H9 (cell line): ENCODE results near the gene IRF1. TPM values are rescaled to one million over a fixed set of nuclear protein-coding genes. Genes with fewer than 3 reads are reported as not detected.

Source experiments
- DNase-seq: peaks from one replicate; pipeline ENCODE4 v3.0.0-alpha.2; 2017
- H2AFZ ChIP-seq: one replicate; pipeline ENCODE4 v1.6.1; 2013; ENCODE audit warnings: mild to moderate bottlenecking, low read length, control low read depth, moderate library complexity
- H2AK5ac ChIP-seq: 2 replicates; pipeline ENCODE4 v1.6.1; 2013; ENCODE audit warnings: low read length, control low read depth, mixed read lengths; ENCODE audit not compliant: insufficient read length
- H2BK120ac ChIP-seq: one replicate; pipeline ENCODE4 v1.6.1; 2013; ENCODE audit warnings: low read depth, mild to moderate bottlenecking, low read length, control low read depth, inconsistent platforms; ENCODE audit not compliant: poor library complexity, severe bottlenecking
- H2BK12ac ChIP-seq: 2 replicates; pipeline ENCODE4 v1.6.1; 2013; ENCODE audit warnings: low read length, control low read depth, mixed read lengths, low read depth; ENCODE audit not compliant: insufficient read length
- H2BK15ac ChIP-seq: 2 replicates; pipeline ENCODE4 v1.6.1; 2013; ENCODE audit warnings: low read depth, low read length, control low read depth
- H2BK20ac ChIP-seq: one replicate; pipeline ENCODE4 v1.6.1; 2013; ENCODE audit warnings: low read depth, mild to moderate bottlenecking, low read length, control low read depth, inconsistent platforms; ENCODE audit not compliant: poor library complexity, severe bottlenecking
- H2BK5ac ChIP-seq: 2 replicates; pipeline ENCODE4 v1.6.1; 2013; ENCODE audit warnings: low read length, control low read depth, mixed read lengths; ENCODE audit not compliant: insufficient read length
- H3K14ac ChIP-seq: 2 replicates; pipeline ENCODE4 v1.6.1; 2013; ENCODE audit warnings: low read length, control low read depth; ENCODE audit not compliant: insufficient read depth
- H3K18ac ChIP-seq: 2 replicates; pipeline ENCODE4 v1.6.1; 2013; ENCODE audit warnings: low read depth, mild to moderate bottlenecking, mixed read lengths, low read length, control low read depth; ENCODE audit not compliant: insufficient read length
- H3K23ac ChIP-seq: 2 replicates; pipeline ENCODE4 v1.6.1; 2013; ENCODE audit warnings: low read length, control low read depth, mixed read lengths, low read depth; ENCODE audit not compliant: insufficient read length
- H3K23me2 ChIP-seq: 2 replicates; pipeline ENCODE4 v1.6.1; 2013; ENCODE audit warnings: low read depth, mild to moderate bottlenecking, mixed read lengths, low read length, control low read depth; ENCODE audit not compliant: insufficient read length, poor library complexity, severe bottlenecking
- H3K27ac ChIP-seq: 2 replicates; pipeline ENCODE4 v1.5.1; 2013; ENCODE audit warnings: low read length, control low read depth, mixed read lengths, low read depth; ENCODE audit not compliant: insufficient read length
- H3K27me3 ChIP-seq: 2 replicates; pipeline ENCODE4 v1.6.1; 2013; ENCODE audit warnings: low read length, control low read depth, inconsistent platforms; ENCODE audit not compliant: insufficient read depth
- H3K4ac ChIP-seq: 2 replicates; pipeline ENCODE4 v1.6.1; 2013; ENCODE audit warnings: low read depth, mild to moderate bottlenecking, control low read depth, inconsistent platforms, low read length, moderate library complexity
- H3K4me1 ChIP-seq: 2 replicates; pipeline ENCODE4 v1.6.1; 2013; ENCODE audit warnings: low read length, control low read depth, inconsistent platforms; ENCODE audit not compliant: insufficient read depth
- H3K4me2 ChIP-seq: 2 replicates; pipeline ENCODE4 v1.6.1; 2013; ENCODE audit warnings: low read length, control low read depth, mixed read lengths; ENCODE audit not compliant: insufficient read length, insufficient read depth
- H3K56ac ChIP-seq: 2 replicates; pipeline ENCODE4 v1.6.1; 2013; ENCODE audit warnings: low read depth, mild to moderate bottlenecking, mixed read lengths, low read length, control low read depth; ENCODE audit not compliant: insufficient read length
- H3K79me1 ChIP-seq: 2 replicates; pipeline ENCODE4 v1.6.1; 2013; ENCODE audit warnings: low read depth, mild to moderate bottlenecking, moderate library complexity, low read length, control low read depth, inconsistent platforms; ENCODE audit not compliant: insufficient read depth, poor library complexity, severe bottlenecking
- H3K79me2 ChIP-seq: 2 replicates; pipeline ENCODE4 v1.6.1; 2013; ENCODE audit warnings: low read length, control low read depth, inconsistent platforms; ENCODE audit not compliant: insufficient read depth
- H3K9ac ChIP-seq: 2 replicates; pipeline ENCODE4 v1.6.1; 2013; ENCODE audit warnings: low read length, control low read depth, mixed read lengths; ENCODE audit not compliant: insufficient read length; ENCODE audit errors: extremely low read depth
- H3K9me3 ChIP-seq: one replicate; pipeline ENCODE4 v1.6.1; 2013; ENCODE audit warnings: low read depth, low read length, inconsistent platforms; ENCODE audit not compliant: control insufficient read depth
- H3T11ph ChIP-seq: one replicate; pipeline ENCODE4 v1.6.1; 2013; ENCODE audit warnings: mild to moderate bottlenecking, low read length, control low read depth, inconsistent platforms
- H4K20me1 ChIP-seq: one replicate; pipeline ENCODE4 v1.6.1; 2013; ENCODE audit not compliant: control insufficient read depth, insufficient read length, insufficient read depth
- H4K5ac ChIP-seq: 2 replicates; pipeline ENCODE4 v1.6.1; 2013; ENCODE audit warnings: low read depth, mild to moderate bottlenecking, mixed read lengths, low read length, control low read depth; ENCODE audit not compliant: insufficient read length
- H4K8ac ChIP-seq: replicated peaks from 2 replicates; pipeline ENCODE4 v1.6.1; 2013; ENCODE audit warnings: low read length, control low read depth, mixed read lengths, low read depth; ENCODE audit not compliant: insufficient read length
- H4K91ac ChIP-seq: 2 replicates; pipeline ENCODE4 v1.6.1; 2013; ENCODE audit warnings: low read depth, mild to moderate bottlenecking, moderate library complexity, mixed read lengths, low read length, control low read depth; ENCODE audit not compliant: insufficient read length
- H3K27ac Mint-ChIP-seq, 3 experiments: 2 replicates in 2 of 3; 3 replicates in 1 of 3; pipeline ENCODE4 v1.8.0; 2020 to 2021; ENCODE audit warnings: mixed read lengths in 3 of 3, mild to moderate bottlenecking in 1 of 3, moderate library complexity in 1 of 3
- H3K27me3 Mint-ChIP-seq: 2 replicates; pipeline ENCODE4 v1.8.0; 2021; ENCODE audit warnings: low read depth, mild to moderate bottlenecking, moderate library complexity, mixed read lengths
- H3K36me3 Mint-ChIP-seq, 3 experiments: 2 replicates in 2 of 3; 3 replicates in 1 of 3; pipeline ENCODE4 v1.8.0; 2020 to 2021; ENCODE audit warnings: low read depth in 3 of 3, mixed read lengths in 3 of 3; ENCODE audit not compliant: insufficient read depth in 1 of 3
- H3K4me1 Mint-ChIP-seq, 2 experiments: 2 replicates each; pipeline ENCODE4 v1.8.0; 2020; ENCODE audit warnings: mixed read lengths in 2 of 2
- H3K4me3 Mint-ChIP-seq, 2 experiments: 2 replicates in 1 of 2; 3 replicates in 1 of 2; pipeline ENCODE4 v1.8.0; 2020 to 2021; ENCODE audit warnings: mild to moderate bottlenecking in 2 of 2, mixed read lengths in 2 of 2, moderate library complexity in 1 of 2
- H3K9me3 Mint-ChIP-seq, 2 experiments: 2 replicates in 1 of 2; 3 replicates in 1 of 2; pipeline ENCODE4 v1.8.0; 2020; ENCODE audit warnings: mild to moderate bottlenecking in 2 of 2, mixed read lengths in 2 of 2, moderate library complexity in 1 of 2
- CTCF ChIP-seq: fragments of 200-600 bp; sonication (generic); conservative IDR thresholded peaks from 3 replicates; pipeline ENCODE4 v1.8.0; 2021; ENCODE audit warnings: antibody characterized with exemption, mild to moderate bottlenecking
- WGBS: extraction: QIAGEN DNeasy Blood & Tissue Kit; methylation state at CpG from one replicate; pipeline ENCODE4 v1.1.7; 2013; ENCODE audit warnings: missing lambda C conversion rate, low lambda C conversion rate, mixed read lengths; ENCODE audit not compliant: insufficient read length; ENCODE audit errors: extremely low coverage; 5-methylcytosine and 5-hydroxymethylcytosine counted together
- total RNA-seq: library from RNA; stranded (reverse); gene quantifications from 2 replicates; pipeline ENCODE4 v1.2.1, GENCODE V29; 2021

Gene IRF1
- total RNA-seq, 1 experiment from 2014 or later = 8.7 TPM

GRCh38 chr5:132500931-132501628 lies 10.5 kb upstream of the IRF1 start:
- Histone ChIP-seq H2BK15ac (no peak overlapping the region), H4K91ac (no peak overlapping the region), H3K79me1 (no peaks in the 10 kb centered on the region), H3K27ac (no peak overlapping the region), H2BK5ac (no peak overlapping the region), H4K5ac (no peak overlapping the region), H4K8ac (no peak overlapping the region), H3K23me2 (peaks cover 8% of the 10 kb centered on the region), H3K14ac (no peak overlapping the region), H3K9me3 (no peaks in the 10 kb centered on the region), H3K23ac (no peak overlapping the region), H3K4me2 (no peak overlapping the region), H3K4me1 (0 out of 2 replicates have a peak, but pooled peaks cover 3% of the 10 kb centered on the region), H3T11ph (no peak overlapping the region), H2BK20ac (no peak overlapping the region), H2AFZ (no peak overlapping the region), H3K79me2 (no peaks in the 10 kb centered on the region), H3K4ac (no peak overlapping the region), H3K56ac (no peak overlapping the region), H2AK5ac (no peak overlapping the region), H2BK12ac (no peak overlapping the region), H3K27me3 (no peaks in the 10 kb centered on the region; the same call in 1 of the 2 replicates), H3K18ac (no peak overlapping the region), H4K20me1 (no peaks in the 10 kb centered on the region), H3K9ac (no peak overlapping the region), H2BK120ac (no peak overlapping the region)
- Mint-ChIP-seq H3K9me3 (no peaks in the 10 kb centered on the region), H3K36me3 (no peaks in the 10 kb centered on the region; a peak in 1 of 7 replicates), H3K4me1 (peaks cover 10 to 12% of the 10 kb centered on the region in 2 experiments), H3K27ac (no peak overlapping the region), H3K27me3 (no peaks in the 10 kb centered on the region), H3K4me3 (no peak overlapping the region)
- DNase-seq = peak; percentile 68
- WGBS = no CpG with 5 or more reads among the region's 6 CpGs
- peak; percentile 95 for TF ChIP-seq CTCF
